Heart left ventricle (tissue), 13 donors: ENCODE measurements around the gene PTPRM.

Experiments used
- CTCF ChIP-seq, 12 donors: fragments of 200-600 bp; sonication (generic) in 4 of 12; IDR thresholded peaks; one replicate each; pipeline versions ENCODE4 v1.5.0 to v1.8.0; 2018 to 2022; ENCODE audit warnings: antibody characterized with exemption in 12 of 12, mild to moderate bottlenecking in 5 of 12
- POLR2A ChIP-seq, 2 donors: fragments of 450-650 bp; IDR thresholded peaks; one replicate each; pipeline ENCODE4 v1.6.1; 2017; ENCODE audit warnings: antibody characterized with exemption in 2 of 2, mild to moderate bottlenecking in 2 of 2, moderate library complexity in 2 of 2
- donor health status: ischemic (EF 13 %, LVEDD 7.1; RV severe dilation, severe dysfunction).
- donor health status: DM: no; HTN: yes; CAD: no.
- donor health status: DM: no; HTN: no; CAD: no.
- donor health status: ischemic (EF 25% LVEDD 6.9; RV normal size, moderate dysfunction).
- donor health status: ischemic (EF 25% LVEDD 5.7; RV mildly dilated, moderate dysfunction).
- donor health status: ischemic (EF 35%, LVEDD 5.7; RV mildly dilated, moderate dysfunction).
- donor health status: nonischemic (EF 11% LVEDD 7.7; RV severe dilation, severe dysfunction).
- donor health status: DM: yes; HTN: yes; CAD: no.
- donor health status: PGD.
- donor health status: ischemic (EF 29% LVEDD 5.4; RV normal size, mild dysfunction).
- donor health status: nonischemic (EF 23%, LVEDD 6.1; RV moderate dilation, normal function).

GRCh38 chr18:7844418-7844817 is 277.3 kb downstream of the PTPRM start:
- no peak for TF ChIP-seq CTCF (IDR thresholded peaks at IDR 0.05)
- no peak for TF ChIP-seq POLR2A (IDR thresholded peaks at IDR 0.05)
